Vagina (tissue), 2 donors: ENCODE measurements around the gene NOTCH4.
"Not testable (repeated sequence)": the region's sequence is repeated elsewhere in the genome, so short reads cannot be mapped to it uniquely, and the experiment has no call there.

Experiments
- CTCF ChIP-seq, 3 experiments: fragments of 450-650 bp in 2 of 3; fragments of 200-600 bp in 1 of 3; sonication (generic) in 1 of 3; IDR thresholded peaks; one replicate each; pipeline ENCODE4 v1.5.1; 2017 to 2019; ENCODE audit warnings: antibody characterized with exemption in 3 of 3, mild to moderate bottlenecking in 2 of 3, moderate library complexity in 2 of 3
- POLR2A ChIP-seq, 2 donors: fragments of 450-650 bp; IDR thresholded peaks; one replicate each; pipeline ENCODE4 v1.6.1; 2017; ENCODE audit warnings: antibody characterized with exemption in 2 of 2, mild to moderate bottlenecking in 2 of 2, moderate library complexity in 2 of 2
- POLR2AphosphoS5 ChIP-seq, 2 donors: sonication (generic); formaldehyde crosslinking; IDR thresholded peaks; one replicate each; pipeline ENCODE4 v1.9.0; 2017; ENCODE audit warnings: antibody characterized with exemption in 2 of 2, mild to moderate bottlenecking in 2 of 2, low read depth in 1 of 2; ENCODE audit not compliant: insufficient read depth in 1 of 2

- not testable (repeated sequence) for TF ChIP-seq CTCF (IDR thresholded peaks at IDR 0.05); POLR2A (IDR thresholded peaks at IDR 0.05); POLR2AphosphoS5 (IDR thresholded peaks at IDR 0.05; ENCODE audit: insufficient read depth in 1 of 2, low read depth in 1 of 2)
These were observed 18.5 kb upstream of the NOTCH4 start for GRCh38 chr6:32242318-32242813.
